ENCODE data around the gene DIAPH3.
"Not testable (repeated sequence)": the region's sequence is repeated elsewhere in the genome, so short reads cannot be mapped to it uniquely, and the experiment has no call there.

The DIAPH3 gene

DNA sequence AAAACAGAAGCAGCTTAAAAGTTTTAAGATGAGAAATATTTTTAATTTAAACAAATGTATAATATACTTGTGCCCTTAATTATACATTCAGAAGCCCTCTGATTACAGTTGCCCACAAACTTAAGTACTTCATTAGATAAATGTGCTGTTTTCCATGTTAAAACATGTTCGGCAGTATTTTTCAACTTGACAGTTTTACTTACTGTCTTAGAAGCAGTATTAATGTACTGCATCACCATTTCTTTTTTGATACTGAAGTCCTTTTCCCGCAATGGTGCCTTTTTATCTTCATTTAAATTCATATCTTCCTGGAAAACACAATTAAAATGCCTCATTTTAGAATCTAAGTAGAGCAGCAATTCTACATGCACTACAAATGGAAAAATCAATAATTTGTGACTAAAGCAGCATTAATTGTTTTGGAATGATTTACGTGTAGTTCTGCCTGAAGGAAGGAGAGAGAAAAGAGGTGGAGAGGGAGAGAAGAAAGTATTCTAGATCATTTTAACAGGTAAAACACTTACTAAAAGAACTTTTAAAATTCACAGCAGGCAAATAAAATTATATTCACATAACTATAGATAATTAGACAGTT is 70.2 kb downstream of the DIAPH3 start:
- DNase-seq (ENCODE audit: low read depth): no peak

DNA sequence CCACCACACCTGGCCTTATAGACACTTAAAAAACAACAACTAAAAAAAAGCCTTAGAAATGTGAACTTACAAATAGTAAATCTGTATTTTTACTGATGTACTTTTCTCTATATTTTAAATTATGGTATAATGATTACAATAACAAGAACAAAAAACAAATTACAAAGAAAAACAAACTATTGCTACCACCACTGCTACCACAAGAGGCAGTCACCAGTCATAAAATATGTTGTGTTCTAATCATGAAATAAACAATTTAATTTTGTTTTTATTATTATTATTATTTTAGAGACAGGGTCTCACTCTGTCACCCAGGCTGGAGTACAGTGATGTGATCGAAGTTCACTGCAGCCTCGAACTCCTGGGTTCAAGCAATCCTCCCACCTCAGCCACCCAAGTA is 72.2 kb downstream of the DIAPH3 start:
- DNase-seq (ENCODE audit: low read depth): no peak

DNA sequence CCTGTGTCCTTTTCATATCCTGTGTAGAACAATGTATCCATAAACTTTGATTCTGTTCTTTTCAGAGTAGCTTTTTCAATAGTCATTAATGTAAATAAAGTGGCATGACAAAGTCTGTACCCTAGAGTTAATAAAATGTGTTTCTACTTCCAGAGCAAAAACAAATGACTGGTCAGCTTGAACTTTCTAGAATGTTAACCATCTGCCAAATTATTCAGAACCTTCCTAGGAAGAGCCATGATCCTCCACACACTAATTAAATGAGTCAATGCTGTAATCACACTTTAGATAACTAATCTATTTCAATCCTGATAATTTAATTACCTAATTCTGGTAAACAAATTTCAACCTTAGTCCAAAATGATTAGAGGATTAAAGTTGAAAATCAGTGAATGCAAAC is 73.2 kb downstream of the DIAPH3 start:
- DNase-seq (ENCODE audit: low read depth): no peak

DNA sequence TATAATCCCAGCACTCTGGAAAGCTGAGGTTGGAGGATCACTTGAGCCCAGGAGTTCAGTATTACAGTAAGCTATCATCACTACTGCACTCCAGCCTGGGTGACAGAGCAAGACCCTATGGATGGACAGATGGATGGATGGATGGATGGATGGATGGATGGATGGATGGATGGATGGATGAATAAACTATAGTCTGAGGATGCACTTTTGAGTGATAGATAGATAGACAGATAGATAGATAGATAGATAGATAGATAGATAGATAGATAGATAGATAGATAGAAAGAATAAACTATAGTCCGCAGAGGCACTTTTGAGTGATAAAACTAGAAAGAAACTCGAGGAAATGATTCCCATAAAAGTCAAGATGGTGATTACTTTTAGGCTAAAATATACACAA is 79.9 kb downstream of the DIAPH3 start:
- DNase-seq (ENCODE audit: low read depth): not testable (repeated sequence)

DNA sequence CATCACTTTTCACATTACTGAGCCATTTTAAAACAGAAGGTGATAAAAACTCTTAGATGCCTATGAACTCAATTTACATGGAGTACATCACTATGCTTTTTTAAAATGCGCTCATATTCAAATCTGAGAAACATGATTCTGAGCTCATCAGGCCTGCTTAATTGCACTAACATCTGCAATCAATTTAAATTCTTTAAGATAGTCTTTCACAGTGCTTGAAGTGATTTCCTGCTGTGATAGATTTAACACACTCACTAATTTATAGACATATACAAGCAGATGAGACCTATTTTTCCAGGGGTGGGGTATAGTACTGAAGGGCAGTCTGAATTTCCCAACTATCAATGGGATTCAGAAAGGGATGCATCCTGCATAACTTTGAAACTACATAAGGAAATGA is 82.9 kb downstream of the DIAPH3 start:
- no peak for DNase-seq (ENCODE audit: low read depth)

DNA sequence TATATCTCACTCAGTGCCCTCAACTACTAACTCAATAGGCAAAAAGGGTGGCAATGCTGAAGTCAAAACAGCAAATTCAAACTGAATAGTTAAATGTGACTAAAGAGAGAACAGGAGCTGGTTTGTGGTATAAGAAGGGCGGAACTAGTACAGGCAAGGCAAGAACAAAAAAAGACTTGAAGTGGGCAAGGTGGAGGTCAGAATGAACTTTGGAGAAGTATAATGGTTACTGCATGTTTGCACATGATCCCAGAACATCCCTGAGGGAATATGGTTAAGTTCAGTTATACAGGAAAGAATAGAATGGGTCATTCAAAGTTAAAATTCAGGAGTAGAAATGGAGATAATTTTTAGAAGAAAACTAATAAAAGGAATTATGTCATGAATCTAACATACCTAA is 85.5 kb downstream of the DIAPH3 start:
- no peak for DNase-seq (ENCODE audit: low read depth)

DNA sequence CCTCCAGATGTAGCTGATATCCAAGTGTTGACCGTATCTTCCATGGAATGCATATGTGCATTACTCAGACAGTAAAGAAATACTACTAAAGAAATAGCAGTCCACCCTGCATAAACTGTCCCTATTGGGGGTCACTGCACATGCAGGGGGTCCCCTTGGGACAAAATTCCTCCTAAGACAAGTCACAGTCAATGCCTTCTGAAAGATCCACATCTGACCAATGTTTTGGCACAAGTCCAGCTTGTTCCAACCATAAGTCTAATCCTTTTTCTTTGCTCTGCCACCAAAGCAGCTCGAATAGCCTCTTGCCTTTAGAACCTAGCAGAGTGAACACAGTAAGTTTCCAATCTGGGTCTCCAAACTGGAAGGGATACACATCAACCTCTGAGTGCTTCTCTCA is 87.9 kb downstream of the DIAPH3 start:
- no peak for DNase-seq (ENCODE audit: low read depth)

DNA sequence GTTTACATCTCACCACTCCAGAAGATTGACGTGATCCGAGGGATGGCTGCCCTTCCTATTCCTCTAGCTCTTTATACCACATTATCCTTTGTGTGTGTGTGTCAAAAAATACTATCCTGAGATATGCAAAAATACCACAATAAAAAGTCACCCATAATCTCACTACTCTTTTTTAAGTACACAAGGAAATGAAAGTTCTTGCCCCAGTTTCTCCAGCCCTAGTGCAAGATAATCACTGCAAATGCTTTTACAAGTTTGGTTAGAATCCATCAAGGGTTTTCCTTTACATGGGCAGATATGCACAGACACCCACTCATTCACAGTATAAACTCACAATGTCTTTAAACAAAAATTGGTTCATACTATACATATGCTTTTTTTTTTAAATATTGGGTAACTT is 89.3 kb downstream of the DIAPH3 start:
- DNase-seq (ENCODE audit: low read depth): no peak

DNA sequence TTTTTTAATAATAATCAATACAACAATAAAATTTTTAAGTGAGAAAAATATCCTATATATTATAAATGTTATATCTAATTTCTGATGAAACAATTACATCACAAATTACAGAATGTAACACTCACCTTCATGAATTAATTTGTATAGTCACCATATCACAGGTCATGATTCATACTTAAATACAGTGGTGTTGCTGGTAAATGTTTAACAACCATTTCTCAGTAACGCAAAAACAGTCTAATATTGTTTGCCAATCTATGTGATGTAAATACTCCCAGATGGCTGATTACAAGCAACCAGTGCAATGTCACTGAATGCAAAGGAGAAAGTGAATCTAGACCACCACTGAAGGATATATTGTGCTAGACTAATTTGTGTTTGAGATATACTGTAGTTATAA is 97.5 kb downstream of the DIAPH3 start:
- no peak for DNase-seq (ENCODE audit: low read depth)

DNA sequence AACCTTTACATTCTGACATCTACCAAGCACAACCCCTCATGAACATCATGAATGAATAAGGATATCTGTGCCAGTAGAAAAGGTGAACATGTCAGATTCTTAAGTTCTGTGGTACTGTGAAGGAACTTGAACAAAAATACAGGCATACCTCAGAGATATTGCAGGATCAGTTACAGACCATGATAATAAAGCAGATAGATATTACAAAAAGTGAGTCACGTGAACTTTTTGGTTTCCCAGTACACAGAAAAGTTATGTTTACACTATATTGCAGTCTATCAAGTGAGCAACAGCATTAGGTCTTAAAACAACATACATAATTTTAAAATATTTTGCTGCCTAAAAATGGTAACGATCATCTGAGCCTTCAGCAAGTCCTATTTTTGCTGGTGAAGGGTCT is 101.2 kb downstream of the DIAPH3 start:
- DNase-seq (ENCODE audit: low read depth): no peak

DNA sequence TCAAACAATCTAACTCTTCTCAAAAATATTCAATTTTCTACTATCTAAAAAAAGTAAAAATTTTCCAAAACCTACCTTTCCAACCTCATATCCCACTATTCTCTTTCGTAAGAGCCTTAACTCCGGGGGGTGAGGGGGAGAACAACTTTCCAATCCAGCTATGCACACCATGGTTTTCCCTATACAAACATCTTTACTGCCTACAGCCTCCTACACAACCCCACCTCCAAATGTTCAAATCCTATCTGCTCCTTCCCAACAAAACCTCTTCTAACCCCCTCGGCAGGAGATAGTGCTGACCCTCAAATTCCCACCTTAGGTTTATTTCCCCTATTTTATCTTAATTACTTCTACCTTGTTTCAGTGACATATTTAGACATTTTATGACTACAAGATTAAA is 102.0 kb downstream of the DIAPH3 start:
- DNase-seq (ENCODE audit: low read depth): no peak

DNA sequence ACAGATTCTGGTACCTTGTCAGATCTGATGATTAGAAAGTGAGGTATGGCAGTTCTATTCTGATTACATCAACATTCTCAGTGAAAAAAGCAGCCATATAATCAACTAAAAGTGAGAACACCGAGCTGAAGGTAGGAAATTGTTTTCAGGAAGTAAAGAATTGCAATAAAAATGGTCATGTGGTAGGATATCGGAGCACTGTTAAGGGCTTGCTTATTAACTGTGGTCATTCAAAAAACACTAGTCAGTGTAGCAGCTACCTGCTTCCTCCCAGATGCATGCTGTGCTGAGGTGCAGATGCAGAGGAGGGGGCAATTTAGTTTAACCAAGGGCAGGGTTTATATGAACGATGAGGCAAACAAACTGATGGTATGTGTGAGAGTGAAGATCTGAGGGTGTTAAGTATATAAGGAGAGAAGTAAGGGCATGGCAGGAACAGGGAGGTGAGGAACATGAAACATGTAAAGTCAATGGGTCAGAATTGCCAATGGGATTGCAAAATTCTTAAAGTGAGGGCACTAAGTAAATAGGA is 111.9 kb downstream of the DIAPH3 start:
- DNase-seq (ENCODE audit: low read depth): no peak

DNA sequence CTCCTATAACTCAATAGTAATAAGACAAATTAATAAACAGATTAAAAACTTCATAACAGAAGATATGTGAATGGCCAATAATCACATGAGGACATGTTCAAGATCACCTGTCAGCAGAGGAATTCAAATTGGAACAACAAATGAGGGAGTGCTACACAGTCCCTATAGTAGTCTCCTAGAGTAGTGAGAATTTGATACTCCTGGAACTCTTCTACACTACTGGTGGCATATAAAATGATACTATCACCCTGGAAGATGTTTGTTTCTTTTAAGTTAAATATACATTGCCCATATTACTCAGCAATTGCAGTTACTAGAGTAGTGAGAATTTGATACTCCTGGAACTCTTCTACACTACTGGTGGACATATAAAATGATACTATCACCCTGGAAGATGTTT is 115.4 kb downstream of the DIAPH3 start:
- not testable (repeated sequence) for DNase-seq (ENCODE audit: low read depth)

DNA sequence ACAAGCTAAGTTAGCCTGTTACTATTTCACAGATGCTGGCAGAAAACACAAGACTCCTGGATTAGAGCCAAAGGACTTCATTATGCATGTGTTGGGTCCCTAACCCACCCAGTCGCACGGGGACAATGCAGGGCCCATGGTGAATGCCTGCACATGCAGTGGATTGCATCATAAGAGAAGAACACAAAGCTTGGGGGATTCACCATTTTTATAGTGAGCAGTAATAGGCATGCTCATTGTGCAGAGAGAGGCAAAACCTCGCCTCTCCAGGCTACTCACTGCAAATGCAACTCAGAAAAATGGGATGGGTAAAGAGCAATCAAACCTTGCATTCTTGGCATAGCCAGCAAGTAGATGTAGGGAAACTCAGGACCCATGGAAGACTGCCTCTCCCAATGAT is 115.8 kb downstream of the DIAPH3 start:
- no peak for DNase-seq (ENCODE audit: low read depth)

DNA sequence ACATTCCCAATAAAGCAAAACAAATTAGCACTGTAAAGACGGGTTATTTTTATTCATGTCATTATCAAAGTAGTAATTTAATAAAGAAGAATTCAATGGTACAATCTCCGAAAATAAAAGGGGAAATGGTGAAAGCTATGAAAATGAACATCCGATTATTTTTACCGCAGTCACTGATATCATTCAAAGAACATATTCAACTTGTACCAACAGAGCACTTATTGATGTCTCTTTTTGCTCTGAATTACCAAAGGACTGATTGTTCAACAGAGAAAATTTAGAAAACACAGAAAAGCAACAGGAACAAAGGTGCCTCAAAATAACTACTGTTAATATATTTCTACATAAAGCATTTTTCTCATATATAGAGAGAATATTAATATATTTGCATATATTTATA is 119.4 kb downstream of the DIAPH3 start:
- no peak for DNase-seq (ENCODE audit: low read depth)

DNA sequence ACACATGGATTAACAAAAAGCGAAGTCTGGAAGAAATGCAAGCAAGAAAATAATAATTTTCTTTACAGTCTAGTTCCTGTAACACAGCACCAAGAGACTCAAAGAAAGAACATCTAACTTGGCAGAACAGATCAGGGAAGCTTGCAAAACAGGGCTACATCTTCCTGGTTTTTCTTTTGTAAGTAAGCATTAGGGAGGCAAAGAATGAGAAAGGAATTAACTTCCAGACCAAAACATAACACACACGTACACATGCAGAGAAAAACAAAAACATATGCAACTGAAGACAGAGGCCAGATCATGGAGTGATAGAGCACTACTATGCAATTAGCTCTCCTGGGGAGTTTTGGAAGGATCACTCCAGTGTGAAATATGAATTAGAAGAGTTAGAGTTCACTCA is 120.5 kb downstream of the DIAPH3 start:
- no peak for DNase-seq (ENCODE audit: low read depth)

DNA sequence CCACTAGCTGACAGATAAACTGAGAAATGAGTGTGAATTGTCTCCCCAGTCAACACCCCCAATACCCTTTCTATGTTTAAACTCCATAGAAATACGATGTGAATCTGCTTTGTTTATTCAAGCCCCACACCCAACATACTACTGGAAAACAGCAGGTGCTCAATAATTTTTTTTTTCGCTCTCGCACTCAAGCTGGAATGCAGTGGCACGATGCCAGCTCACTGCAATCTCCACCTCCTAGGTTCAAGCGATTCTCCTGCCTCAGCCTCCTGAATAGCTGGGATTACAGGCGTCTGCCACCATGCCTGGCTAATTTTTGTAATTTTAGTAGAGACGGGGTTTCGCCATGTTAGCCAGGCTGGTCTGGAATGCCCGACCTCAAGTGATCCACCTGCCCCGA is 123.1 kb downstream of the DIAPH3 start:
- DNase-seq (ENCODE audit: low read depth): not testable (repeated sequence)

DNA sequence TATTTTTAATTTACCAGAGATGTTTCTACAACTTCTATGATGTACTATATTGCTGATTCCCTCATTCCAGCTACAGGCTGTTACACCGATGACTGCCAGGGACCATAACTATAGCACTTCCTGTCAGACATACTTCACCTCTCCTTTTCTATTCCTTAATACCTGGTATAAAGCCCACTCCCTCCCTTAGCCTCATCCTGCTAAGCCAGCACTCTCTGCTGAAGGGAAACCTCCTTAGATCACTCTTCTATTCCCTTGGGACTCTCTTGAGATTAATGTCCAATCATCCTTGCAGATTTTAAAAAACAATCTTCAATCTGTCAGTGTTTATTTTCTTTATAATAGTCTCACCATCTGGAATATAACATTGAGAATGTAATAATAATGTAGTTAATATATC is 127.9 kb downstream of the DIAPH3 start:
- DNase-seq (ENCODE audit: low read depth): no peak

DNA sequence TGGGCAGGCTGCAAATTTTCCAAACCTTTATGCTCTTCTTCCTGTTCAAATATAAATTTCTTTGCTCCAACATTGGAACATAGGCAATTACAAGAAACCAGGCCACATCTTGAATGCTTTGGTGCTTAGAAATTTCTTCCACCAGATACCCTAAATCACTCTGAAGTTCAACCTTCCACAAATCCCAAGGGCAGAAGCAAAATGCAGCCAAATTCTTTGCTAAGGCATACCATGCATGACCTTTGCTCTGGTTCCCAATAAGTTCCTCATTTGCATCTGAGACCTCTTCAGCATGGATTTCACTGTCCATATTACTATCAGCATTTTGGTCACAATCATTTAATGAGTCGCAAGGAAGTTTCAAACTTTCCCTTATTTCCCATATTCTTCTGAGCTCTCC is 130.9 kb downstream of the DIAPH3 start:
- DNase-seq (ENCODE audit: low read depth): no peak

DNA sequence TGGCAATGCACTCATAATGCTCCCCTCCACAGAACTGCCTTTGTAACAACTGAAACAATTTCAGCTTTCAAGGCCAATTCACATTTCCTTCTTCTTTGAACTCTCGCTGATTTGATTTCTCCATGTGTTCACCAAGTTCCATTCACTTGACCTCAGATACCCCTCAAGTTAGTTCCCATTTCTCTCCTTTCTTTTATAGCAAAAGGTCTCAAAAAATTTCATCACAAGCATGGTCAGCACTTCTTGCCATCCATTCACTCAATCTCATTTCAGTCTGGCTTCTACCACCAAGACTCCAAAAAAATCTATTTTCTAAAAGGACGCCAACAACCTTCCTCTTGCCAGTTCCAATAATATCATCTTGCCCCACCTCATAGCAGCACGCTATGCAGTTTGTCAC is 135.7 kb downstream of the DIAPH3 start:
- no peak for DNase-seq (ENCODE audit: low read depth)

DNA sequence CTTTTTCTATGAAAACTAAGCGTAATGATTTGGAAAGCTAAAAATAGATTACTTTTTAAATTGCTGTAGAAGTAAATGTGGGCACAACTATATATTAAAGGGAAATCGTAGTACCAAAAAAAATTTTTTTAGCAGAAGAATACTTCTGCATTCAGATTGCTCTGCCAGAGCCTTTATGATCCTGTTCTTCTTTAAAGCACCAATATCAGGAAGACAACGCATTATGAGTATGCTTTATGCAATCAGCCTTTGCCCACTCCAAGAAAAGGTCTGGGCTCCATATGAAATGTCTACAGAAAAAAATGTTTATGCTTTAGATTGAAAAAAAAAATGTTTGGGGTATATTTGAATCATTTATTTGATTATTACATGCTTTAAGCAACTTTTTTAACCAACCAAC is 137.4 kb downstream of the DIAPH3 start:
- DNase-seq (ENCODE audit: low read depth): no peak

DNA sequence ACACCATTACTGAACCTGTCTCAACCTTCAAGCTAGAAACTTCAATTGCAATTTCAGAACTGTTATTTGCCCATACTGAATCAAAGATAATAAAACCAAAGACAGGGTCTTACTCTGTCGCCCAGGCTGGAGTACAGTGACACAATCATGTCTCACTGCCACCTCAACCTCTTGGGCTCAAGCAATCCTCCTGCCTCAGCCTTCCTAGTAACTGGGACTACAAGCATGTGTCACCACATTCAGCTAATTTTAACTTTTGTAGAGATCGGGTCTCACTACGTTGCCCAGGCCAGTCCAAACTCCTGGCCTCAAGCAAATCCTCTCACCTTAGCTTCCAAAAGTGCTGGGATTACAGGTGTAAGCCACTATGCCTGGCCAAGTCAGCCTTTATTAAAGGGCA is 143.4 kb downstream of the DIAPH3 start:
- DNase-seq (ENCODE audit: low read depth): no peak

DNA sequence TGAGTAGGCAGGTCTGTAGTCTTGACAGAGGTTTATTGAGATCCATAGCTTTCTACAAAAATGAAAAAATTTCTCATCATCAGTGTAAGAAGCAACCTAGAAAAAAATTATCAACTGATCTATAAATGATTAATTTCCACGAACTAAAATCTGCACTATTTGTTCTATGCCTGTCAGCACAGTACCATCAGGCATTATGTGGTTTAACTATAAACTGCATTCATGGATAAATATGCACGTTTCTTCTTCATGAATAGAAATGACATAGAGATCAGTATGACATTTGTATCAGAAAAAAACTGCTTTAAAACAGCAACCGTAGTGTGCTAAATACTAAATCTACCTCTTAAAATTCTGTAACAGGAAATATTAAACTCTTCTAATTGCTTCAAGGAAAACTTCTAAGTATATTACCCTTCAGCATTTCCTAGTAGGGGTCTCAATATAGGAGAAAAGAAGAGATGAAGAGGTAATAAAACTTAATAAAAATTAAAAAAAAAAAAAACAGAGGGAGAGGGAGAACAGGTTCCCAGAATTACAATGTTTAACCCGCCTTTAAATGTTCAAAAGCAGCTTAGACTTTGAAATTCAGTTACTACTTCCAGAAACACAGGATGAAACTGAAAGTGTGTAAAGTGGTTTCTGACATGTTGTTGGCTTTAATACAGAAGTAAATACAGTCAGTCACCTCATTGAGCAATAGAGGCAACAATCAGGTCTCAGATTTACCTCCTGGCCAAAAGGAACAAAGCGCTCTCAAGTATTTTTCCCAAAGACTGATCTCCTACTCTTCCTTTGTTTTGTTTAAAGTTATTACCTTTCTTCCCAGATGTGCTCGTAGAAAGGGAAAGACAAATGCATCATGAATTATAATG is 144.4 kb downstream of the DIAPH3 start:
- DNase-seq (ENCODE audit: low read depth): no peak

DNA sequence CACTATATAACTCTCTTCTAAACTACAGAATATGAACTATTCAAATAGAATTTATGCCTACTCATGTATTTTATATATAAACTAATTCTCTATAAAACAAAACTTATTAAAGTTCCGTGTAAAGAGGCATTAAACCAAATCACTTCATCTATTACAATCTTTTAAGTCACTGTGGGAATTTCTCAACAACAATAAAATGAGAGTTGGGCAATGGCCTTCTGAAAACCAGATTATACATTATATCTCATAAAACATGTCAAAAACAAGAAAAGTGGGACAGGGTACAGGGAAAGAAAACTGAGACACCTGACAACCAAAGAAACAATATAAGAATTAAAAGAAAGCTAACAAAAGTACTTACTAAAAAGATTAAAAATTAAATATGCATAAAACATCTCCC is 145.2 kb downstream of the DIAPH3 start:
- DNase-seq (ENCODE audit: low read depth): no peak
